HCT116 (cell line): ENCODE measurements around the gene GPR17.

Experiments
- CTCF ChIP-seq, 3 experiments: fragments of 200-600 bp in 1 of 3; sonication (generic) in 1 of 3; IDR thresholded peaks in 2 of 3; conservative IDR thresholded peaks in 1 of 3; 2 replicates each; pipeline ENCODE4 v1.5.1; 2012 to 2017; ENCODE audit warnings: low read depth in 2 of 3, low read length in 2 of 3, antibody characterized with exemption in 1 of 3, borderline replicate concordance in 1 of 3, control low read depth in 1 of 3, mild to moderate bottlenecking in 1 of 3, mixed read lengths in 1 of 3, mixed run types in 1 of 3, moderate library complexity in 1 of 3; ENCODE audit not compliant: insufficient read depth in 1 of 3
- YY1 ChIP-seq: IDR thresholded peaks from 2 replicates; pipeline ENCODE4 v1.6.1; 2011; ENCODE audit warnings: low read length, low read depth, moderate library complexity, mild to moderate bottlenecking; ENCODE audit not compliant: insufficient replicate concordance; ENCODE audit errors: extremely low read depth

DNA sequence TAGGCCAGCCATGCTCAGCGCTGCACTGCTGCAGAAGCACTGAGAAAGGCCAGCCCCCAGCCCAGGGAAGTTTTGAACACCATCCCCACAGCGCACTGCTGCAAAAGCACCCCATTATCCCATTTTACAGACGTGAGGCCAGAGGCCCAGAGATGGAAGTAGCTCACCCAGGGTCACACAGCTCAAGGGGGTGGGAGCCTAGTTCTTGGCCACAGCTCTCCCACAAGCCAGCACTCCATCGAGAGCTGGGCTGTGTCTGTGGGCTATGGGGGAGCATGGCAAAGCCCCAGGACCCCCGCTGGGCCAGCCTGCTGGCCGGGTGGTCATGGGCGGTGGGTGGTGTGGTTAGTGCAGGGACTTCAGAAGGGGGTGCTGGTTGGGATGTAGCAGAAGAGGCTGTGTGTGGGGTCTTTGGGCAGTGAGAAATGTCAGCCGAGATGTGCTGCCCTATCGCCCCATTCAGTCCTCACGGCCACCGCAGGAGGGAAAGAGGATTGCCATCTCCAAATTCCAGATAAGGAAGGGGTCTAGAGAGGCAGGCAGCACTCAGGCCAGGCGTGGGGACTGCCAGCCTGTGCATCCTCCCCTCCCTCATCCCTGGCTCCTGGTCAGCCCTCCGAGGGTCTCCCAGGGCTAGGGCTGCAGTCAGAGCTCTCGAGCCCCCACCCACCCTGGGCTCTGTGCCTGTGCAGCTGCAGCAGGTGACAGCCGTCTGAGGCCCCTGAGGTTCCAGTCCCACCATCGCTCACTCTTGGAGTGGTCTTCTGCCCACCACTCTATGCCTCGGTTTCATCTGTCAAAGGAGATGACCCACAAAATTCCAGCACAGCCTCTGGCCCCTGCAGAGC is 17.0 kb upstream of the GPR17 start:
- TF ChIP-seq CTCF (IDR thresholded peaks at IDR 0.05 in 2 of 3, conservative IDR thresholded peaks at IDR 0.05 in 1 of 3; ENCODE audit: borderline replicate concordance in 1 of 3, insufficient read depth in 1 of 3, low read depth in 2 of 3, low read length in 2 of 3) (no peak), YY1 (no peak)
